GM12873 (cell line): ENCODE results near the gene SOCS7.

Source experiments
- TF ChIP-seq, protein P1 (sequence below): IDR thresholded peaks from 2 replicates; pipeline ENCODE4 v1.5.1; 2012; ENCODE audit warnings: low read depth, mild to moderate bottlenecking, moderate library complexity, low read length, control low read depth; ENCODE audit not compliant: insufficient read depth; ENCODE audit errors: missing control alignments

Gene SOCS7

DNA sequence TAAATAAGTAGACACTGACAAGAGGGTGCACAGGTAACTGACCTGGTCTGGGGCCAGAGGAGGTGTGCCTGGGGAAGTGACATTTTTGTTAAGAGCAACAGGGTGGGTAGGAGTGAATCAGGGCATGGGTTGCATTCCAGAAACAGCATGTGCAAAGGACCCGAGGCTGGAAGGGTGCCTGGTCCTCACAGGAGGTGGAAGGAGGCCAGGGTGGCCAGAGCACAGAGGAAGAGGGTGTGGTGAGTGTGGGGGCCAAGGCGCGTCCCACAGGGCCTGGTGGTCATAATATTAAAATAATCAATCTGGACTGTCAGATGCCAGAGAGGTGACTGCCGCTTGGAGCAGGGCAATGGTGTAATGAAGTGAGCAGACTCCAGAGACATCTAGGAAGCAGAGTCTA lies 90.9 kb downstream of the SOCS7 start:
- TF ChIP-seq, protein P1, sequence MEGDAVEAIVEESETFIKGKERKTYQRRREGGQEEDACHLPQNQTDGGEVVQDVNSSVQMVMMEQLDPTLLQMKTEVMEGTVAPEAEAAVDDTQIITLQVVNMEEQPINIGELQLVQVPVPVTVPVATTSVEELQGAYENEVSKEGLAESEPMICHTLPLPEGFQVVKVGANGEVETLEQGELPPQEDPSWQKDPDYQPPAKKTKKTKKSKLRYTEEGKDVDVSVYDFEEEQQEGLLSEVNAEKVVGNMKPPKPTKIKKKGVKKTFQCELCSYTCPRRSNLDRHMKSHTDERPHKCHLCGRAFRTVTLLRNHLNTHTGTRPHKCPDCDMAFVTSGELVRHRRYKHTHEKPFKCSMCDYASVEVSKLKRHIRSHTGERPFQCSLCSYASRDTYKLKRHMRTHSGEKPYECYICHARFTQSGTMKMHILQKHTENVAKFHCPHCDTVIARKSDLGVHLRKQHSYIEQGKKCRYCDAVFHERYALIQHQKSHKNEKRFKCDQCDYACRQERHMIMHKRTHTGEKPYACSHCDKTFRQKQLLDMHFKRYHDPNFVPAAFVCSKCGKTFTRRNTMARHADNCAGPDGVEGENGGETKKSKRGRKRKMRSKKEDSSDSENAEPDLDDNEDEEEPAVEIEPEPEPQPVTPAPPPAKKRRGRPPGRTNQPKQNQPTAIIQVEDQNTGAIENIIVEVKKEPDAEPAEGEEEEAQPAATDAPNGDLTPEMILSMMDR: no peak

GRCh38 chr17:38443356-38444031 lies 91.8 kb downstream of the SOCS7 start:
- TF ChIP-seq, protein P1: no peak

- TF ChIP-seq, protein P1: peak; percentile 94
Observed at GRCh38 chr17:38444151-38444550, 92.5 kb downstream of the SOCS7 start.

GRCh38 chr17:38447502-38448085 lies 96.0 kb downstream of the SOCS7 start:
- TF ChIP-seq, protein P1: no peak

DNA sequence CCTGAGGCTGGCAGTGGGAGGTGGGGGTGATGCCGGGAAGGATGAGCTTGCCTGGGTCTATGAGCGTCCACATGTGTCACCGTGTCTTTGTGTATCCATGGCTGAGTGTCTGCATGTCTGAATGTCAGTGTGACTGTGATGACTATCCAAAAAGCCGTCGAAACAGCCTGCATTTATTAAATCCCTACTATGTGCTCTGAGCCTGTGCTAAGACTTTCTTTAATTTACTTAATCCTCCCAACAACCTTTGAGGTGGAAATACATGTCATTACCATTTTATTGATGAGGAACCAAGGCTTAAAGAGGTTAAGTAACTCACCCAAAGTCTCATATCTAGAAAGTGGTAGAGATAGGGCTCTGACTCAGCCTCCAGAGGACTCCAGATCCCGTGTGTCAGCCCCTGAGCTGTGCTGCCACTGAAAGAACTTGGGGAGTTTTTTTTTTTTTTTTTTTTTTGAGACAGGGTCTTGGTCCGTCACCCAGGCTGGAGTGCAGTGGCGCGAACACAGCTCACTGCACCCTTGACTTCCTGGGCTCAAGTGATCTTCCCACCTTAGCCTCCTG lies 96.6 kb downstream of the SOCS7 start:
- TF ChIP-seq, protein P1: no peak

- TF ChIP-seq, protein P1: no peak
Observed at GRCh38 chr17:38449364-38449763, 97.7 kb downstream of the SOCS7 start.

- TF ChIP-seq, protein P1: no peak
Observed at GRCh38 chr17:38450557-38451029, 98.9 kb downstream of the SOCS7 start.
